DMS 273 treated with DMSO at 0.1 percent for 48 hours (cell line): ENCODE measurements around the gene IFT81.

ENCODE experiments used
- DNase-seq: peaks from one replicate; lab custom pipeline; 2025; lab: John Stamatoyannopoulos, UW

Gene IFT81

GRCh38 chr12:110157539-110157938, 33.4 kb downstream of the IFT81 start:
- no peak for DNase-seq

DNA sequence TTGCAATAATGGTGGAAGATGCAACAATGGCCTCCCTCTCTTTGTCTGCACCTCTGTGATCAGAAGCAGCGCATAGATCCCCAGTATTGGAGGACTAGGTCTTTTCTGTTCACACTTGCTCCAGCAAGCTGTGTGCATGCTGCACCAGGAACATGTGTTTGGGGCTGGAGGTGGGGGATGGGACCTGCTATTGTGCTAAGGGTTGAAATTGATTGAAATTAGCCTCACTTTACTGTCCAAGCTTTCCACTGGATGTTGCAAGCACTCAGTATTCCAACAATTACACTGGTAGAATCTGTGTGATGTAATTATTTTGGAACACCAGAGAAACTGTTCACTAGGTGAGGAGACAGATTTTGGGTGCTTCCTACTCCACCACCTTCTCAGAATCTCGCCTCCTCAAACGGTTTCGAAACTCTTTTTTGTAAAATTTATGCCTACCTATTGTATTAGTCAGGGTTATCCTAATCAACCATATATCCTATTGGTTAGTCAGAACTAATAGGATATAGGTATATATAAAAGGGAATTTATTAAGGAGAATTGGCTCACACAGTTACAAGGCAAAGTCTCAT, 35.6 kb downstream of the IFT81 start:
- no peak for DNase-seq

DNA sequence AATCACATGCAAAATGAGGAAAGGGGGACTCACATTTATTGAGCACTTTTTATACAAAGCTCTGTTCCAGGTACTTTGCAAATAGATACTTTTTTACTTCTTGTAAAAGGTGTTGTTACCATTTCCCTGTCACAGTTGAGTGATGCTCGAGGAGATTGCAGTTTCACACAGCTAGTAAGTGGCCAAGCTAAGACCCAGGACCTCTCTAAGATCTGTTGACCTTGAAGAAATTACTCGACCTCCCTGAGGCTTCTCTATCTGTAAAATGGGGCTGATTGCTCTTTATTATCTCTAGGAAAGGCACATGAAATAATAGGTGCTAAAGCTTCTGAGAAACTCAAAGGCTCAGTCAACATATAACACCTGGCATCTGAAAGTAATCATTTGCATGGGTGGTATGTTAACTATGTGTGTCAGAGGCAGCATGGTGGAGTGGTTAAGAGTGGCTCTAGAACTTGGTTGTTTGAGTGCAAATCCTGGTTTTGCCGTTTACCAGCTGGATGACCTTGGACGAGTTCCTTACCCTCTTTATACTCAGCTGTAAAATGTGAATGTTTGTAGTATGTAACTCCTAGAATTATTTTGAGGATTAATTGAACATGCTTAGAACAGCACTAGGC, 41.5 kb downstream of the IFT81 start:
- no peak for DNase-seq

- DNase-seq, result no peak
Observed at GRCh38 chr12:110168732-110169455, 44.7 kb downstream of the IFT81 start.

DNA sequence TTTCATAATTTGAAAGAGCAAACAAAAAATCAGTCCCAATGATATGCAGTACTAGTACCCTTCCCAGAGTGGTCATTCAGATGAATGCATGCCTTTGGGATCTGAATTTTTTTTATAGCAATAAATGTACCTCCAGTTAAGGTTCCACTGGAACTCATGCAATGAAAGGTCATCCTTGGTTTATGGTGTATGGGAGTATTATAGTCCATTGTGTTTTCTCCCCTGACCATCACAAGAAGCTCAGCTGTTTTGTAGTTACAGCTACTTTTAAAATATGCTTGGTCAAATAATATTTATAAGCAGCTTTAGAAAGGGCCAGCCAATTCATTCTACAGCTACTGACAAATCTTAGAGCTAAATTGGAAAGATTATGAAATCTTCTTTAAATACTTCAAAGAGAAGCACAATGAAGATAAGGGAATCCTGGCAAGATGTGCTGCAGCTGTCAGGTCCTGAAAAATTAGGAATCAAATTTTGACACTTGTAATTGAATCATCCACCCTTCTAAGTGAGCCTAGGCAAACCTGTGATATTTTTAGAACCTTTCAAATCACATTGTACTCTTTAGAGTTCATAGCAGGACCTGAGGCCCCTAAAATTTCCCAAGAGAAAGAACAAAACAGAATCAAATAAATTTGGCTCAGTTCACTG, 46.5 kb downstream of the IFT81 start:
- no peak for DNase-seq

DNA sequence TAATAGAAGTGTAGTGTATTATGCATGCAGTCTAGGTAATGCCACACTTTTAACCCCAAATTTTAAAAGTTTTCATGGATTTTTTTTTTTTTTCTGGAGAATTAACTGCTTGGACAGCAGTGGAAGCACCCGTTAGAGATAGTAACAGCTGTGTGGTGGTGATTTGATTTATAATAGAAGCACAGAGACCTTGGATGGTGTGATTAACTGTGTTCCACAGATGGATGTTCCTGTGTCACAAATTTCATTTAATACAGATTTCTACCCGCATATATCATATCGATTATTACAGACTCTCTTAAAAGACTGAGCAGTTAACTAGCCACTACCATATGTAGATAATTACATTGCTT, 47.0 kb downstream of the IFT81 start:
- DNase-seq, result no peak

DNA sequence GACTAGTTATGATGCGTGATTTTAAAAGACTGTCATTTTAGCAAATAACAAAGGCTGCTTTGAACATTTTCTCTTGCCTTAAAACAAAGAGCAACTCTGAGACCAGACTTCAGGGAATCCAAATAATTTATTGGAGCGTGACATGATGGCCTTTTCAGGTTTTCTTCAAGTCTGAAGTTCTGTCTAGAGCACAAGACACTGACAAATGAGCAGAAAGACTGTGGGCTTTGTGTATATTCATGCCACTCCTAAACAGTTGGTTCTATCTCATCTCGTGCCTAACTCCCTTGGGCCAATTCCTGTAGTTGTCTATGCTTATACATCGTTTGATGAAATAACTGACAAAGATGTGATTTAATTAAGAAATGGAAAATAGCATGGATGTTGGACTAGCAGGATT, 47.5 kb downstream of the IFT81 start:
- no peak for DNase-seq

DNA sequence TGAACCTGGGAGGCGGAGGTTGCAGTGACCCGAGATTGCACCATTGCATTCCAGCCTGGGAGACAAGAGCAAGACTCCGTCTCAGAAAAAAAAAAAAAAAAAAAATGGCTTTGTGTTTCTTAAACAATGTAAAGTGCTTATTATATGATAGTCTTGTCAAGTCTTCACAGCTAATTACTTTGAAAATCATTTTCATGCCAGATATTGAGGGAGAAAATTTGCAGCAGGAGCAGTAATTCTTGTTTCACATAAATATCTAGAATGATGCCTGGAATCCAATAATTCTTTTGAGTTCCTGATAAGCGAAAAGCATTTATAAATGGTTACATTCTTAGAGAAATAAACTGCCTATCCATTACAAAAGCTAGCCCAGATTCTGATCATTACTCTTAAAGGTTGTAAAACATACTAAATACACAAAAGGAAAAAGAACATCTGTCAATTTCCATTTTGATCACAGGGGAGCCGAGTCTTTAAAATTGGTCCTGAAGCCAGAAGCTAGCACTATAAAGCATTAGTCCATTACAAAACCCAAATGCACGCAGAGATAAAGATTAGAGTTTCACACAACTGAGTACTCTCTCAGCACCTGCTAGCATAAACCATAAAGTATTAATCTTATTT, 50.3 kb downstream of the IFT81 start:
- peak; percentile 1 for DNase-seq

DNA sequence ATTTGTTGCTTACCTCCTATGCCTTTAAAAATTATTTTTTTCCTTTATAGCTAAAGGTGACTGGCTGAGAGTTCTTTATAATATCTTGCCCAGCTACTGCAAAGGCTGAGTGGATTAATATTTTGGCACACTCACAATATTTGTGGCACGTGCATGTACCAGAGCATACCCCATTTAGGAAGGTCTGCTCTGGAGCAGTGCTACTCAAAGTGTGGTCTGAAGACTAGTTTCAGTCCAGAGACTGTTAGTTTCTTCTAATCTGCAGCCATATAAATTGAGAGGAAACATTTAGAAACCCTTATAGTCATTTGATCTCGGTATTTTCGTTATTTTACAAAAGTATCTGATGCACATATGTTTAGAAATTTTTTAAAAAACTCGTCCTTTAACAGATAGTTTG, 51.0 kb downstream of the IFT81 start:
- no peak for DNase-seq

DNA sequence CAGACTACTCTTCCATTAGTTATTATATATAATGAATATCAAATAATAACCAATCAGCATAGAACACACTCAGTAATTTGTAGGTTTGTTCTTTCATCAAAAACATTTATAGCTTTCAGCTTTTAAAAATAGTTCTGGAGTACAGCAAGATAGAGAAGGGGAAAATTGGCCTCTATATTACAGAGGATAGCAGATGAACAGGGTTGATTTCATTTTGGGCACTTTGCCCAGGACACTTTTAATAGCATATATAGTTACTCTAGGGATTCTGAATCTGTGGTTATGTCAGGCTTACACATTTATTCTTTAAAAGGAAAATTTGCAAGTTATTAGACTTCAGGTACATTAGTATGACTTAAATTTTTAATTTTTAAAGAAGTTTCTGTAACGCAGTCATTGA, 52.6 kb downstream of the IFT81 start:
- peak; percentile 57 for DNase-seq

- no peak for DNase-seq
Observed at GRCh38 chr12:110179291-110179690, 55.1 kb downstream of the IFT81 start.

DNA sequence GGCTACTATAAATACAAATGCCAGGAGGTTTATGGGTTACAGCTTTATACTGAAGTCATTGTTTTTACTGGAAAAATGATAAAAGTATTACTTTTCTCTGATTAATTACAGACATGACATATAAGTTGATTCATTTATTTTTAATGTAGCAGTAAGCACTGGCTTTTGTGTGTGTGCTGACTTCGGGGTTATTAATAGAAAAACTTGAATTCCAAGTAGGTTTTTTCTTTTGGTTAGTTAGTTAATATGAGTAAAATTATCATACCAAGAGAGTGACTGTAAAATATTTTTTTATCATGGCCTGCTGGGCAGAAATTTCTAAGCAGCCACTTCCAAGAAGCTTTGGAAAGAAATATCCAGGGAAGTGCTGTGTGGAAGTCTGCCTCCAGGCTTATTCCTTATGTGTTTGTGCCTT, 56.4 kb downstream of the IFT81 start:
- DNase-seq, result no peak

- DNase-seq, result no peak
Observed at GRCh38 chr12:110182281-110182680, 58.1 kb downstream of the IFT81 start.

DNA sequence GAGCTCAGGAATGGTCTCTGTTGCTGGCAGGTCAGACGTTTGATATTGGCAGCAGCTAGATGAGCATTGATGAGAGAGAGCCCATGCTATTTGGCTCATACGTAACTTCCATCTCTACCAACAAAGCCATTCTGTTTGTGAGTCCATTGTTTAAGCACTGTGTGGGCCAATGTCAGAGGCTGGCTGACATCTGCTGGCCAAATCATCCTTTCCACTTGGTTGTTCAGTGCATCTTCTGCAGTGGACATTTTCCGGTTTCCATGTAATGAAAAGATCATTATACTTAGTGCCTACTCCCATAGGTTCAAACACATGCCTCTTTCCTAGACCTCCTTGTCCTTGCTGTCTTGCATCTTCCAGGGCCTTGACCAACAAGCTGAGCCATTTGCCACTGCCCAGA, 59.2 kb downstream of the IFT81 start:
- no peak for DNase-seq

DNA sequence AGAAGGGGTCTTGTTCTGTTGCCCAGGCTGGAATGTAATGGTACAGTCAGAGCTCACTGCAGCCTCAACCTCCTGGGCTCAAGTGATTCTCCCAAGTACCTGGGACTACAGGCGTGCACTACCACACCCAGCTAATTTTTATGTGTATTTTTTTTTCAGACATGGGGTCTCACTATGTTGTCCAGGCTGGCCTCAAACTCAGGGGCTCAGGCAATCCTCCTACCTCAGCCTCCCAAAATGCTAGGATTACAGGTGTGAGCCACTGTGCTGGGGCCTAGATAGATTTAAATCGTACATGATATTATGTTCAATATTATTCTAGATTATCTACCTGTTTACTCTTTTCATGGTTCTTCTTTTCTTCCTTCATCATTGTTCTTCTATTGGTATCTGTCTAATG, 61.5 kb downstream of the IFT81 start:
- DNase-seq, result no peak

DNA sequence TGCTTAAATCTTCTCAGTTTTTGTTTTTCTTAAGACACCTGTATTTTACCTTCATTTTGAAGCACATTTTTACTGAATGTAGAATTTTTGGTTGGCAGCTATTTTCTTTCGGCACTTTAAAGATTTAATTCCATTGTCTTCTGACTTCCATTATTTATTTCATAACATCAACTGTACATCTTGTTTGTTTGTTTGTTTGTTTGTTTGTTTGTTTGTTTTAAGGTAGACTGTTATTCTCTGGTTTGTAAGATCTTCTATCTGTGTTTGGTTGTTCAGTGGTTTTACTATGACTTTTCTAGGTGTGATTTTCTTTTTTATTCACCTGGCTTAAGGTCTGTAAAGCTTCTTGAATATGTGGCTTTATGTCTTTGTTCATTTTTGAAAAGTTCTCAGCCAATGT, 61.9 kb downstream of the IFT81 start:
- no peak for DNase-seq

GRCh38 chr12:110193196-110193595, 69.0 kb downstream of the IFT81 start:
- no peak for DNase-seq

- DNase-seq, result no peak
Observed at GRCh38 chr12:110197003-110197402, 72.8 kb downstream of the IFT81 start.

DNA sequence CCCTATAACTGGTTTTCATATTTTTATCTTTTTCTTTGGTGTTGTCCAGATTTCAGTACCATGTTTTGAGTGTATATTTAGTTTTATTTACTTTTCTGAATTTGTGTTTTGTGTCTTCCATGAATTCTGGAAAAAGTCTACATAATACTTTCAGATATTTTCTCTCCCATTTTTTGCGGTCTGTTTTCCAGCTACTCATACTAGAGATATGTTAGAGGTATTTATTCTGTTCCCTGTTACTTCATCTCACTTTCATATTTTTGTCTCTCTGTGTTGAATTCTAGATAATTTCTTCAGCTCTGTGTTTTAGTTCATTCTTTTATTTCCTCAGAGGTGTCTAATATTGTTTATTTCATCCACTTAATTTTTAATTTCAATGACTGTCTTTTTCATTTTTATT, 74.2 kb downstream of the IFT81 start:
- no peak for DNase-seq

DNA sequence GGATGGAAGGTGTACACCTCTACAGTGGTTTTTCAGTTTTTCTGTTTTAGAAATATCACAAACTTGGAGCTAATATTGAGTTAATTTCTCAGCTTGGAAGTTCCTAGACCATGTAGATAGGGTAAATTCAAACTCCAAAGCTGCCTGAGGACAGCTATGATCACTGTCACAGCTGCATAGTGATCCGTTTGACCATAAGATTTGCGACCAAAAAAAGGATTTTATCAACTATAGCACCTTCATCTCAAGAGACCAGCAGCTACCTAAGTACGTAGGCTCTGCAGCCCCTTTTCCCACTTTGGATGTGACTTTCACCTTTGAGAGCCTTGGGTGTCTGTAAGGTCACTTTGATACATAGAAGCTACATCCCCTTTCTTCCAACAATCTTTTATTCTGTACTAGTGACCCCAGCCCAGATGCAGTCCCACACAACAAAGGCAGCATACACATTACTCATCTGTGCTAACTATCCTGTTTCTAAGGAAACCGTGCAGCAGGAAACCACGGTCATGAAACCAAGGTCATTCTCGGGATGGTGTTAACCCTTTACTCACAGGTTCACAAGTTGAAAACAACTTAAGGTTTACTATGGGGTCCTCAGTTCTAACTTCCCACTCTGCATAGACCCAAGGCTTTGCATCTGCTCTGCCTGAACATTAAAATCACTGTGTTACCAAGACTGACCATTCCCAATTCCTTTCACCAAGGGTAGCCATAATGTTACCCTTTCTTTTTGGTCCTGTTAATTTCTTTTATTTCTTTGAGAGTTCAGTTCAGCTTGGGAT, 75.4 kb downstream of the IFT81 start:
- no peak for DNase-seq

GRCh38 chr12:110200124-110200417, 75.9 kb downstream of the IFT81 start:
- DNase-seq, result no peak

GRCh38 chr12:110201995-110202394, 77.8 kb downstream of the IFT81 start:
- no peak for DNase-seq
